GM06990 (cell line): ENCODE measurements around the gene USF1.
"Not testable (repeated sequence)": the region's sequence is repeated elsewhere in the genome, so short reads cannot be mapped to it uniquely, and the experiment has no call there.

Source experiments
- DNase-seq: peaks from one replicate; pipeline ENCODE4 v3.0.0-alpha.2; 2011; ENCODE audit not compliant: insufficient read length; ENCODE audit errors: extremely low read depth
- H3K27me3 ChIP-seq: replicated peaks from 2 replicates; pipeline ENCODE4 v1.6.0; 2011; ENCODE audit warnings: low read length; ENCODE audit not compliant: control insufficient read depth, insufficient read depth
- H3K36me3 ChIP-seq: 2 replicates; pipeline ENCODE4 v1.5.1; 2011; ENCODE audit warnings: low read length; ENCODE audit not compliant: control insufficient read depth, insufficient read depth
- H3K4me3 ChIP-seq: replicated peaks from 2 replicates; pipeline ENCODE4 v1.5.1; 2011; ENCODE audit warnings: low read depth, mild to moderate bottlenecking, control low read depth, low read length
- TF ChIP-seq, protein P1 (sequence below): IDR thresholded peaks from 2 replicates; pipeline ENCODE4 v1.5.1; 2011; ENCODE audit warnings: low read length, control low read depth, mild to moderate bottlenecking, inconsistent platforms; ENCODE audit not compliant: insufficient read depth, poor library complexity, severe bottlenecking

The USF1 gene

GRCh38 chr1:161017756-161018630 lies 27.8 kb downstream of the USF1 start:
- DNase-seq, result no peak
- TF ChIP-seq, protein P1, sequence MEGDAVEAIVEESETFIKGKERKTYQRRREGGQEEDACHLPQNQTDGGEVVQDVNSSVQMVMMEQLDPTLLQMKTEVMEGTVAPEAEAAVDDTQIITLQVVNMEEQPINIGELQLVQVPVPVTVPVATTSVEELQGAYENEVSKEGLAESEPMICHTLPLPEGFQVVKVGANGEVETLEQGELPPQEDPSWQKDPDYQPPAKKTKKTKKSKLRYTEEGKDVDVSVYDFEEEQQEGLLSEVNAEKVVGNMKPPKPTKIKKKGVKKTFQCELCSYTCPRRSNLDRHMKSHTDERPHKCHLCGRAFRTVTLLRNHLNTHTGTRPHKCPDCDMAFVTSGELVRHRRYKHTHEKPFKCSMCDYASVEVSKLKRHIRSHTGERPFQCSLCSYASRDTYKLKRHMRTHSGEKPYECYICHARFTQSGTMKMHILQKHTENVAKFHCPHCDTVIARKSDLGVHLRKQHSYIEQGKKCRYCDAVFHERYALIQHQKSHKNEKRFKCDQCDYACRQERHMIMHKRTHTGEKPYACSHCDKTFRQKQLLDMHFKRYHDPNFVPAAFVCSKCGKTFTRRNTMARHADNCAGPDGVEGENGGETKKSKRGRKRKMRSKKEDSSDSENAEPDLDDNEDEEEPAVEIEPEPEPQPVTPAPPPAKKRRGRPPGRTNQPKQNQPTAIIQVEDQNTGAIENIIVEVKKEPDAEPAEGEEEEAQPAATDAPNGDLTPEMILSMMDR, result no peak
- Histone ChIP-seq H3K27me3 (no peaks in the 10 kb centered on the region), H3K36me3 (no peaks in the 10 kb centered on the region), H3K4me3 (no peak overlapping the region)

DNA sequence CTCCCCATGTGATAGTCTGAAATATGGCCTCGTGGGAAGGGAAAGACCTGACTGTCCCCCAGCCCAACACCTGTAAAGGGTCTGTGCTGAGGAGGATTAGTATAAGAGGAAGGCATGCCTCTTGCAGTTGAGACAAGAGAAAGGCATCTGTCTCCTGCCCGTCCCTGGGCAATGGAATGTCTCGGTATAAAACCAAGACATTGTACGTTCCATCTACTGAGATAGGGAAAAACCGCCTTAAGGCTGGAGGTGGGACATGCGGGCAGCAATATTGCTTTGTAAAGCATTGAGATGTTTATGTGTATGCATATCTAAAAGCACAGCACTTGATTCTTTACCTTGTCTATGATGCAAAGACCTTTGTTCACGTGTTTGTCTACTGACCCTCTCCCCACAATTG lies 28.6 kb downstream of the USF1 start:
- H3K4me3 ChIP-seq, H3K36me3 ChIP-seq, H3K27me3 ChIP-seq, DNase-seq: not testable (repeated sequence)

- not testable (repeated sequence) for H3K27me3 ChIP-seq, H3K36me3 ChIP-seq, H3K4me3 ChIP-seq, DNase-seq
Measured at GRCh38 chr1:161016683-161017082, 29.1 kb downstream of the USF1 start.

GRCh38 chr1:161013488-161014230 lies 32.1 kb downstream of the USF1 start:
- peak overlapping the region; percentile 49 for H3K4me3 ChIP-seq
- peak; percentile 81 for DNase-seq
- no peaks in the 10 kb centered on the region for H3K36me3 ChIP-seq
- no peaks in the 10 kb centered on the region for H3K27me3 ChIP-seq
- TF ChIP-seq, protein P1, result no peak

- TF ChIP-seq, protein P1, result no peak
- DNase-seq, result peak; percentile 30
- Histone ChIP-seq H3K36me3 (no peaks in the 10 kb centered on the region), H3K4me3 (peak overlapping the region; percentile 49), H3K27me3 (no peaks in the 10 kb centered on the region)
Measured at GRCh38 chr1:161013131-161013487, 32.7 kb downstream of the USF1 start.

DNA sequence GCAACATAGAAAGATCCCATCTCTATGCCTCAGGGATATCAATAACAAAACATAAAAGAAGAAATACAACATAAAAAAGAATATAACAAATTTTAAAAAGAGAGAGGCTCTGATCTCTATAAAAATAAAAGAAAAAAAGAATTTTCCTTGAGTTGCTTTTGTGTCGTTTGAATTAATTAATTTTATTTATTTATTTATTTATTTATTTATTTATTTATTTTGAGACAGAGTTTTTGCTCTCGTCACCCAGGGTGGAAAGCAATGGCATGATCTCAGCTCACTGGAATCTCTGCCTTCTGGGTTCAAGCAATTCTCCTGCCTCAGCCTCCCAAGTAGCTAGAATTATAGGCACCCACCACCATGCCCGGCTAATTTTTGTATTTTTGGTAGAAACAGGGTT lies 33.4 kb downstream of the USF1 start:
- H3K27me3 ChIP-seq, result no peaks in the 10 kb centered on the region
- TF ChIP-seq, protein P1, result no peak
- no peaks in the 10 kb centered on the region for H3K36me3 ChIP-seq
- H3K4me3 ChIP-seq, result no peak overlapping the region
- no peak for DNase-seq
